Activated effector memory CD4-positive, alpha-beta T cell treated with Interleukin-2 at 50 U/mL for 16 hours (primary cell): Measurements from ENCODE around the gene SORCS3.

Experiments
- DNase-seq: peaks from one replicate; pipeline ENCODE4 v3.0.0-alpha.2; 2020

Gene SORCS3

GRCh38 chr10:104872691-104873090 is 231.6 kb downstream of the SORCS3 start:
- no peak for DNase-seq

- DNase-seq: no peak
Observed at GRCh38 chr10:104873161-104873560, 232.1 kb downstream of the SORCS3 start.

GRCh38 chr10:104875561-104875960 is 234.5 kb downstream of the SORCS3 start:
- no peak for DNase-seq

GRCh38 chr10:104880624-104881398 is 239.7 kb downstream of the SORCS3 start:
- DNase-seq: no peak

- DNase-seq: no peak
Observed at GRCh38 chr10:104881740-104882139, 240.7 kb downstream of the SORCS3 start.

- DNase-seq: no peak
Observed at GRCh38 chr10:104892879-104893617, 252.0 kb downstream of the SORCS3 start.

- DNase-seq: no peak
Observed at GRCh38 chr10:104893701-104894100, 252.6 kb downstream of the SORCS3 start.

GRCh38 chr10:104894681-104895080 is 253.6 kb downstream of the SORCS3 start:
- DNase-seq: no peak

- DNase-seq: no peak
Observed at GRCh38 chr10:104895541-104895940, 254.5 kb downstream of the SORCS3 start.

- DNase-seq: no peak
Observed at GRCh38 chr10:104895981-104896380, 254.9 kb downstream of the SORCS3 start.

GRCh38 chr10:104897696-104898095 is 256.6 kb downstream of the SORCS3 start:
- no peak for DNase-seq

- DNase-seq: no peak
Observed at GRCh38 chr10:104899779-104900178, 258.7 kb downstream of the SORCS3 start.

GRCh38 chr10:104903433-104903832 is 262.3 kb downstream of the SORCS3 start:
- DNase-seq: no peak

- no peak for DNase-seq
Observed at GRCh38 chr10:104904753-104905323, 263.7 kb downstream of the SORCS3 start.

- no peak for DNase-seq
Observed at GRCh38 chr10:104906112-104906511, 265.0 kb downstream of the SORCS3 start.

GRCh38 chr10:104907521-104907920 is 266.4 kb downstream of the SORCS3 start:
- no peak for DNase-seq

GRCh38 chr10:104908581-104908980 is 267.5 kb downstream of the SORCS3 start:
- no peak for DNase-seq

- no peak for DNase-seq
Observed at GRCh38 chr10:104910712-104911111, 269.6 kb downstream of the SORCS3 start.

- DNase-seq: no peak
Observed at GRCh38 chr10:104913390-104913789, 272.3 kb downstream of the SORCS3 start.

GRCh38 chr10:104920476-104920875 is 279.4 kb downstream of the SORCS3 start:
- no peak for DNase-seq

- no peak for DNase-seq
Observed at GRCh38 chr10:104921763-104922162, 280.7 kb downstream of the SORCS3 start.

- DNase-seq: no peak
Observed at GRCh38 chr10:104922810-104923209, 281.7 kb downstream of the SORCS3 start.

GRCh38 chr10:104923501-104923900 is 282.4 kb downstream of the SORCS3 start:
- DNase-seq: no peak
